Activated CD4-positive, CD25-positive, alpha-beta regulatory T cell (primary cell): ENCODE measurements around the gene CAMKK2.
"Not testable (repeated sequence)": the region's sequence is repeated elsewhere in the genome, so short reads cannot be mapped to it uniquely, and the experiment has no call there.

Experiments used
- DNase-seq, 4 experiments: peaks; one replicate each; lab custom pipeline; 2025; lab: John Stamatoyannopoulos, UW

The CAMKK2 gene

GRCh38 chr12:121224591-121224990 is 71.9 kb downstream of the CAMKK2 start:
- DNase-seq, result no peak

GRCh38 chr12:121223292-121224285 is 72.9 kb downstream of the CAMKK2 start:
- DNase-seq, result no peak

GRCh38 chr12:121222847-121223246 is 73.7 kb downstream of the CAMKK2 start:
- DNase-seq, result no peak

- no peak for DNase-seq
Observed at GRCh38 chr12:121219353-121219986, 77.0 kb downstream of the CAMKK2 start.

GRCh38 chr12:121218588-121219352 is 77.7 kb downstream of the CAMKK2 start:
- DNase-seq, result no peak

- DNase-seq, result no peak
Observed at GRCh38 chr12:121217761-121218160, 78.7 kb downstream of the CAMKK2 start.

- no peak for DNase-seq
Observed at GRCh38 chr12:121217063-121217462, 79.4 kb downstream of the CAMKK2 start.

- no peak for DNase-seq
Observed at GRCh38 chr12:121216102-121216501, 80.4 kb downstream of the CAMKK2 start.

- DNase-seq, result no peak
Observed at GRCh38 chr12:121214855-121215745, 81.4 kb downstream of the CAMKK2 start.

- DNase-seq, result peak in 1 of 4 experiments; percentile 18
Observed at GRCh38 chr12:121214166-121214777, 82.2 kb downstream of the CAMKK2 start.

- no peak for DNase-seq
Observed at GRCh38 chr12:121212875-121213274, 83.6 kb downstream of the CAMKK2 start.

GRCh38 chr12:121209624-121210572 is 86.6 kb downstream of the CAMKK2 start, which contains the start of gene P2RX4:
Gene P2RX4, plus strand, starts transcription at chr12:121210129. Its CDS starts 36 bp downstream, at chr12:121210165.
- peak; percentile 49 to 81 (median 74) for DNase-seq

GRCh38 chr12:121209221-121209620 is 87.3 kb downstream of the CAMKK2 start:
- DNase-seq, result no peak

GRCh38 chr12:121208571-121208970 is 87.9 kb downstream of the CAMKK2 start:
- not testable (repeated sequence) for DNase-seq

- no peak for DNase-seq
Observed at GRCh38 chr12:121205491-121205890, 91.0 kb downstream of the CAMKK2 start.

- DNase-seq, result no peak
Observed at GRCh38 chr12:121203482-121203881, 93.0 kb downstream of the CAMKK2 start.

- no peak for DNase-seq
Observed at GRCh38 chr12:121202407-121203355, 93.8 kb downstream of the CAMKK2 start.

GRCh38 chr12:121201140-121201539 is 95.4 kb downstream of the CAMKK2 start:
- not testable (repeated sequence) for DNase-seq
